Stimulated activated naive CD8-positive, alpha-beta T cell treated with anti-CD3 and anti-CD28 coated beads, Interleukin-15, Interleukin-2, amounts not matched to agents 100 ng/mL and 50 ng/mL, for 24 hours (primary cell): ENCODE measurements around the gene SPOCK3.

Experiments
- H3K27ac Mint-ChIP-seq: one replicate; pipeline ENCODE4 v1.8.0; 2021; ENCODE audit warnings: mild to moderate bottlenecking, mixed read lengths
- H3K27me3 Mint-ChIP-seq: one replicate; pipeline ENCODE4 v1.8.0; 2021; ENCODE audit warnings: mixed read lengths
- H3K36me3 Mint-ChIP-seq: one replicate; pipeline ENCODE4 v1.8.0; 2021; ENCODE audit warnings: low read depth, mixed read lengths
- H3K4me1 Mint-ChIP-seq: one replicate; pipeline ENCODE4 v1.8.0; 2021; ENCODE audit warnings: low read depth, mixed read lengths
- H3K4me3 Mint-ChIP-seq: one replicate; pipeline ENCODE4 v1.8.0; 2021; ENCODE audit warnings: mild to moderate bottlenecking, mixed read lengths
- H3K9me3 Mint-ChIP-seq: one replicate; pipeline ENCODE4 v1.8.0; 2021; ENCODE audit warnings: mixed read lengths

SPOCK3 gene

GRCh38 chr4:167114416-167114971 is 119.8 kb downstream of the SPOCK3 start:
- Mint-ChIP-seq H3K9me3 (peaks cover 3% of the 10 kb centered on the region), H3K4me1 (no peaks in the 10 kb centered on the region), H3K4me3 (no peak overlapping the region), H3K36me3 (no peaks in the 10 kb centered on the region), H3K27ac (no peak overlapping the region), H3K27me3 (no peaks in the 10 kb centered on the region)

GRCh38 chr4:167111622-167112021 is 122.7 kb downstream of the SPOCK3 start:
- Mint-ChIP-seq H3K27me3 (no peaks in the 10 kb centered on the region), H3K9me3 (no peaks in the 10 kb centered on the region), H3K4me1 (no peaks in the 10 kb centered on the region), H3K4me3 (no peak overlapping the region), H3K27ac (no peak overlapping the region), H3K36me3 (no peaks in the 10 kb centered on the region)

DNA sequence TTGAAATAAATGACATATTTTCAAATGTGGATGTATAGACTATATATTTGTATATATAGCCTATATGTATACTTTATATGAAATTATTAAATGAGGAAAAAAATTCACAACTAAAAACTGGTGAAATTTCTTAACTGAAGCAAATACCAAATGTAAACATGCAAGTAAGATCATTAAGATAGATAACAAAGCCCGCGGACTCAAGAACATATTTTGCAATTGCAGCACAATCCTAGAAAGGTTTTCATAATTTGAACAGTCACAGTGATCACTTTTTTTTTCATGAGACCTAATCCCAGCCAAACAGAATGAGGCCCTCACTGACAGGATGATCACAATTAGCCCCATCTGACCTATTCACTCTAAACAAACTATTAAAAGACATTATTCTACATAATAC is 123.2 kb downstream of the SPOCK3 start:
- Mint-ChIP-seq H3K27ac (no peak overlapping the region), H3K36me3 (no peaks in the 10 kb centered on the region), H3K4me3 (no peak overlapping the region), H3K9me3 (no peaks in the 10 kb centered on the region), H3K27me3 (no peaks in the 10 kb centered on the region), H3K4me1 (no peaks in the 10 kb centered on the region)

- H3K36me3 Mint-ChIP-seq = no peaks in the 10 kb centered on the region
- H3K4me3 Mint-ChIP-seq = no peak overlapping the region
- H3K4me1 Mint-ChIP-seq = no peaks in the 10 kb centered on the region
- no peak overlapping the region for H3K27ac Mint-ChIP-seq
- no peaks in the 10 kb centered on the region for H3K9me3 Mint-ChIP-seq
- H3K27me3 Mint-ChIP-seq = no peaks in the 10 kb centered on the region
These were observed 124.4 kb downstream of the SPOCK3 start for GRCh38 chr4:167109859-167110258.

DNA sequence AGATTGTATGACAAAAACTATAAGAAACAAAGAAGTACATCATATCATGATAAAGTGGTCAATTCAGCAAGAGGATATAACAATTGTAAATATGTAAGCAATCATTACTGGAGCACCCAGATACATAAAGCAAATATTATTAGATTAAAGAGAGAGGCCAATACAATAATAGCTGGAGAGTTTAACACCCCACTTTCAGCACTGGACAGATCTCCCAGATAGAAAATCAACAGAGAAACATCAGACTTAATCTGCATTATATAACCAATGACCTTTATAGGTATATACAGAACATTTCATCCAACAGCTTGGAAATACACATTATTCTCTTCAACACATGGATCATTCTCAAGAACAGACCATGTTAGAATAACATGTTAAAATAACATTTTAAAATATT is 128.4 kb downstream of the SPOCK3 start:
- Mint-ChIP-seq H3K4me1 (no peaks in the 10 kb centered on the region), H3K36me3 (no peaks in the 10 kb centered on the region), H3K9me3 (peaks cover 7% of the 10 kb centered on the region), H3K4me3 (no peak overlapping the region), H3K27ac (no peak overlapping the region), H3K27me3 (no peaks in the 10 kb centered on the region)

- H3K4me1 Mint-ChIP-seq = no peaks in the 10 kb centered on the region
- no peaks in the 10 kb centered on the region for H3K36me3 Mint-ChIP-seq
- H3K9me3 Mint-ChIP-seq = peaks cover 7% of the 10 kb centered on the region
- no peaks in the 10 kb centered on the region for H3K27me3 Mint-ChIP-seq
- H3K4me3 Mint-ChIP-seq = no peak overlapping the region
- no peak overlapping the region for H3K27ac Mint-ChIP-seq
These were observed 131.8 kb downstream of the SPOCK3 start for GRCh38 chr4:167102475-167102874.

GRCh38 chr4:167101035-167101434 is 133.3 kb downstream of the SPOCK3 start:
- H3K27ac Mint-ChIP-seq = no peak overlapping the region
- H3K9me3 Mint-ChIP-seq = peaks cover 7% of the 10 kb centered on the region
- H3K36me3 Mint-ChIP-seq = no peaks in the 10 kb centered on the region
- no peaks in the 10 kb centered on the region for H3K4me1 Mint-ChIP-seq
- no peak overlapping the region for H3K4me3 Mint-ChIP-seq
- H3K27me3 Mint-ChIP-seq = no peaks in the 10 kb centered on the region

DNA sequence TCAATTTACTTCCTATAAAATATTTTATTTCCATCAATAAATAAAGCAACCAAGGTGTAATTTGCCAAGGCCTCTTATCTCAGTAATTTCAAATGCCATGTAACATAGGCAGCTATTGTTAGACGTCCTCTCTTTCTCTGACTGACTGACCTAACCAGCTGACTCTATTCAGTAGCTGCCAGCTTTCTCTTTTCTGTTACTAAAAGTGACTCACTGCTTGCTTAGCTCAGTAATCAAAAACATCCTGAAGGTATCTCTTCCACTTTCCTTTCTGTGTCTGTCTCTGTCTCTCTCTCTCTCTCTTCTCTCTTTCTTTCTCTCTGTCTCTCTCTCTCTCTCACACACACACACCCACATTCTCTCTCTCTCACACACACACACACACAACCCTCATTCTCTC is 134.2 kb downstream of the SPOCK3 start:
- Mint-ChIP-seq H3K9me3 (peaks cover 7% of the 10 kb centered on the region), H3K4me1 (no peaks in the 10 kb centered on the region), H3K27ac (no peak overlapping the region), H3K27me3 (no peaks in the 10 kb centered on the region), H3K36me3 (no peaks in the 10 kb centered on the region), H3K4me3 (no peak overlapping the region)

- Mint-ChIP-seq H3K4me1 (no peaks in the 10 kb centered on the region), H3K9me3 (no peaks in the 10 kb centered on the region), H3K27ac (no peak overlapping the region), H3K27me3 (no peaks in the 10 kb centered on the region), H3K4me3 (no peak overlapping the region), H3K36me3 (no peaks in the 10 kb centered on the region)
These were observed 146.2 kb downstream of the SPOCK3 start for GRCh38 chr4:167088115-167088514.

- no peaks in the 10 kb centered on the region for H3K36me3 Mint-ChIP-seq
- H3K4me3 Mint-ChIP-seq = no peak overlapping the region
- no peaks in the 10 kb centered on the region for H3K4me1 Mint-ChIP-seq
- no peaks in the 10 kb centered on the region for H3K9me3 Mint-ChIP-seq
- H3K27ac Mint-ChIP-seq = no peak overlapping the region
- no peaks in the 10 kb centered on the region for H3K27me3 Mint-ChIP-seq
These were observed 150.0 kb downstream of the SPOCK3 start for GRCh38 chr4:167084321-167084720.

DNA sequence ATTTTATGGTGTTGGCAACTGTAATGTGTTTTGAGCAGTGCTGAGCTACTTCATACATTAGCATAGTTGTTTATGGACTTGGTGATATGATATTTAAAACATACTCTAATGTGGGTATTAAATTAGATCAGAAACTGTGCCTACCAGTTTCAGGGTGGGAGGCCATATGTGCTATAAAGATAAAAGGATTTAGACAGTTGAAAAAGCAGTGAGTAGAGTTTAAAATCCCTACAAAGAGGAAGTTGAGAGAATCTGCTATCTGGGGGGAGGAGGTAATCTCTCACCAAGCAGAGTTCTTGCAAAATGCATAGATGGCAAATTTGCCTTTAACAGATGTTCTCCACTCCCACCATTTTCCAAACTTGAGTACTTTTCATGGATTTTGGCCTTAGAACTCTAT is 154.5 kb downstream of the SPOCK3 start:
- no peaks in the 10 kb centered on the region for H3K36me3 Mint-ChIP-seq
- no peak overlapping the region for H3K4me3 Mint-ChIP-seq
- H3K27ac Mint-ChIP-seq = no peak overlapping the region
- H3K4me1 Mint-ChIP-seq = no peaks in the 10 kb centered on the region
- no peaks in the 10 kb centered on the region for H3K27me3 Mint-ChIP-seq
- H3K9me3 Mint-ChIP-seq = peaks cover 4% of the 10 kb centered on the region

GRCh38 chr4:167052631-167053091 is 181.6 kb downstream of the SPOCK3 start:
- no peaks in the 10 kb centered on the region for H3K27me3 Mint-ChIP-seq

GRCh38 chr4:167049257-167049656 is 185.0 kb downstream of the SPOCK3 start:
- Mint-ChIP-seq H3K4me1 (no peaks in the 10 kb centered on the region), H3K36me3 (no peaks in the 10 kb centered on the region), H3K27me3 (no peaks in the 10 kb centered on the region), H3K9me3 (peaks cover 5% of the 10 kb centered on the region), H3K27ac (no peak overlapping the region), H3K4me3 (no peak overlapping the region)

More at GRCh38 chr4:167052631-167053091, 181.6 kb downstream of the SPOCK3 start:
- peaks cover 5% of the 10 kb centered on the region for H3K9me3 Mint-ChIP-seq
- H3K4me1 Mint-ChIP-seq = no peaks in the 10 kb centered on the region
- H3K4me3 Mint-ChIP-seq = no peak overlapping the region
- H3K27ac Mint-ChIP-seq = no peak overlapping the region
- H3K36me3 Mint-ChIP-seq = no peaks in the 10 kb centered on the region

- Mint-ChIP-seq H3K27me3 (no peaks in the 10 kb centered on the region), H3K27ac (no peak overlapping the region), H3K4me3 (no peak overlapping the region), H3K9me3 (peaks cover 3% of the 10 kb centered on the region), H3K4me1 (no peaks in the 10 kb centered on the region), H3K36me3 (no peaks in the 10 kb centered on the region)
These were observed 192.8 kb downstream of the SPOCK3 start for GRCh38 chr4:167041524-167041923.

GRCh38 chr4:167035390-167035789 is 198.9 kb downstream of the SPOCK3 start:
- no peak overlapping the region for H3K27ac Mint-ChIP-seq
- no peaks in the 10 kb centered on the region for H3K36me3 Mint-ChIP-seq
- H3K4me3 Mint-ChIP-seq = no peak overlapping the region
- no peaks in the 10 kb centered on the region for H3K4me1 Mint-ChIP-seq
- H3K27me3 Mint-ChIP-seq = no peaks in the 10 kb centered on the region
- H3K9me3 Mint-ChIP-seq = peaks cover 3% of the 10 kb centered on the region

GRCh38 chr4:167034983-167035382 is 199.3 kb downstream of the SPOCK3 start:
- no peak overlapping the region for H3K27ac Mint-ChIP-seq
- H3K27me3 Mint-ChIP-seq = no peaks in the 10 kb centered on the region
- peaks cover 3% of the 10 kb centered on the region for H3K9me3 Mint-ChIP-seq
- H3K4me3 Mint-ChIP-seq = no peak overlapping the region
- H3K4me1 Mint-ChIP-seq = no peaks in the 10 kb centered on the region
- H3K36me3 Mint-ChIP-seq = no peaks in the 10 kb centered on the region
